H9 (cell line): ENCODE results near the gene SPEF2. TPM values are rescaled to one million over a fixed set of nuclear protein-coding genes. Genes with fewer than 3 reads are reported as not detected.

ENCODE experiments used
- DNase-seq: peaks from one replicate; pipeline ENCODE4 v3.0.0-alpha.2; 2017
- H2AFZ ChIP-seq: one replicate; pipeline ENCODE4 v1.6.1; 2013; ENCODE audit warnings: mild to moderate bottlenecking, low read length, control low read depth, moderate library complexity
- H2AK5ac ChIP-seq: 2 replicates; pipeline ENCODE4 v1.6.1; 2013; ENCODE audit warnings: low read length, control low read depth, mixed read lengths; ENCODE audit not compliant: insufficient read length
- H2BK120ac ChIP-seq: one replicate; pipeline ENCODE4 v1.6.1; 2013; ENCODE audit warnings: low read depth, mild to moderate bottlenecking, low read length, control low read depth, inconsistent platforms; ENCODE audit not compliant: poor library complexity, severe bottlenecking
- H2BK12ac ChIP-seq: 2 replicates; pipeline ENCODE4 v1.6.1; 2013; ENCODE audit warnings: low read length, control low read depth, mixed read lengths, low read depth; ENCODE audit not compliant: insufficient read length
- H2BK15ac ChIP-seq: 2 replicates; pipeline ENCODE4 v1.6.1; 2013; ENCODE audit warnings: low read depth, low read length, control low read depth
- H2BK20ac ChIP-seq: one replicate; pipeline ENCODE4 v1.6.1; 2013; ENCODE audit warnings: low read depth, mild to moderate bottlenecking, low read length, control low read depth, inconsistent platforms; ENCODE audit not compliant: poor library complexity, severe bottlenecking
- H2BK5ac ChIP-seq: 2 replicates; pipeline ENCODE4 v1.6.1; 2013; ENCODE audit warnings: low read length, control low read depth, mixed read lengths; ENCODE audit not compliant: insufficient read length
- H3K14ac ChIP-seq: 2 replicates; pipeline ENCODE4 v1.6.1; 2013; ENCODE audit warnings: low read length, control low read depth; ENCODE audit not compliant: insufficient read depth
- H3K18ac ChIP-seq: 2 replicates; pipeline ENCODE4 v1.6.1; 2013; ENCODE audit warnings: low read depth, mild to moderate bottlenecking, mixed read lengths, low read length, control low read depth; ENCODE audit not compliant: insufficient read length
- H3K23ac ChIP-seq: 2 replicates; pipeline ENCODE4 v1.6.1; 2013; ENCODE audit warnings: low read length, control low read depth, mixed read lengths, low read depth; ENCODE audit not compliant: insufficient read length
- H3K23me2 ChIP-seq: 2 replicates; pipeline ENCODE4 v1.6.1; 2013; ENCODE audit warnings: low read depth, mild to moderate bottlenecking, mixed read lengths, low read length, control low read depth; ENCODE audit not compliant: insufficient read length, poor library complexity, severe bottlenecking
- H3K27ac ChIP-seq: 2 replicates; pipeline ENCODE4 v1.5.1; 2013; ENCODE audit warnings: low read length, control low read depth, mixed read lengths, low read depth; ENCODE audit not compliant: insufficient read length
- H3K27me3 ChIP-seq: 2 replicates; pipeline ENCODE4 v1.6.1; 2013; ENCODE audit warnings: low read length, control low read depth, inconsistent platforms; ENCODE audit not compliant: insufficient read depth
- H3K4ac ChIP-seq: 2 replicates; pipeline ENCODE4 v1.6.1; 2013; ENCODE audit warnings: low read depth, mild to moderate bottlenecking, control low read depth, inconsistent platforms, low read length, moderate library complexity
- H3K4me1 ChIP-seq: 2 replicates; pipeline ENCODE4 v1.6.1; 2013; ENCODE audit warnings: low read length, control low read depth, inconsistent platforms; ENCODE audit not compliant: insufficient read depth
- H3K4me2 ChIP-seq: 2 replicates; pipeline ENCODE4 v1.6.1; 2013; ENCODE audit warnings: low read length, control low read depth, mixed read lengths; ENCODE audit not compliant: insufficient read length, insufficient read depth
- H3K56ac ChIP-seq: 2 replicates; pipeline ENCODE4 v1.6.1; 2013; ENCODE audit warnings: low read depth, mild to moderate bottlenecking, mixed read lengths, low read length, control low read depth; ENCODE audit not compliant: insufficient read length
- H3K79me1 ChIP-seq: 2 replicates; pipeline ENCODE4 v1.6.1; 2013; ENCODE audit warnings: low read depth, mild to moderate bottlenecking, moderate library complexity, low read length, control low read depth, inconsistent platforms; ENCODE audit not compliant: insufficient read depth, poor library complexity, severe bottlenecking
- H3K79me2 ChIP-seq: 2 replicates; pipeline ENCODE4 v1.6.1; 2013; ENCODE audit warnings: low read length, control low read depth, inconsistent platforms; ENCODE audit not compliant: insufficient read depth
- H3K9ac ChIP-seq: 2 replicates; pipeline ENCODE4 v1.6.1; 2013; ENCODE audit warnings: low read length, control low read depth, mixed read lengths; ENCODE audit not compliant: insufficient read length; ENCODE audit errors: extremely low read depth
- H3K9me3 ChIP-seq: one replicate; pipeline ENCODE4 v1.6.1; 2013; ENCODE audit warnings: low read depth, low read length, inconsistent platforms; ENCODE audit not compliant: control insufficient read depth
- H3T11ph ChIP-seq: one replicate; pipeline ENCODE4 v1.6.1; 2013; ENCODE audit warnings: mild to moderate bottlenecking, low read length, control low read depth, inconsistent platforms
- H4K20me1 ChIP-seq: one replicate; pipeline ENCODE4 v1.6.1; 2013; ENCODE audit not compliant: control insufficient read depth, insufficient read length, insufficient read depth
- H4K5ac ChIP-seq: 2 replicates; pipeline ENCODE4 v1.6.1; 2013; ENCODE audit warnings: low read depth, mild to moderate bottlenecking, mixed read lengths, low read length, control low read depth; ENCODE audit not compliant: insufficient read length
- H4K8ac ChIP-seq: replicated peaks from 2 replicates; pipeline ENCODE4 v1.6.1; 2013; ENCODE audit warnings: low read length, control low read depth, mixed read lengths, low read depth; ENCODE audit not compliant: insufficient read length
- H4K91ac ChIP-seq: 2 replicates; pipeline ENCODE4 v1.6.1; 2013; ENCODE audit warnings: low read depth, mild to moderate bottlenecking, moderate library complexity, mixed read lengths, low read length, control low read depth; ENCODE audit not compliant: insufficient read length
- H3K27ac Mint-ChIP-seq, 3 experiments: 2 replicates in 2 of 3; 3 replicates in 1 of 3; pipeline ENCODE4 v1.8.0; 2020 to 2021; ENCODE audit warnings: mixed read lengths in 3 of 3, mild to moderate bottlenecking in 1 of 3, moderate library complexity in 1 of 3
- H3K27me3 Mint-ChIP-seq: 2 replicates; pipeline ENCODE4 v1.8.0; 2021; ENCODE audit warnings: low read depth, mild to moderate bottlenecking, moderate library complexity, mixed read lengths
- H3K36me3 Mint-ChIP-seq, 3 experiments: 2 replicates in 2 of 3; 3 replicates in 1 of 3; pipeline ENCODE4 v1.8.0; 2020 to 2021; ENCODE audit warnings: low read depth in 3 of 3, mixed read lengths in 3 of 3; ENCODE audit not compliant: insufficient read depth in 1 of 3
- H3K4me1 Mint-ChIP-seq, 2 experiments: 2 replicates each; pipeline ENCODE4 v1.8.0; 2020; ENCODE audit warnings: mixed read lengths in 2 of 2
- H3K4me3 Mint-ChIP-seq, 2 experiments: 2 replicates in 1 of 2; 3 replicates in 1 of 2; pipeline ENCODE4 v1.8.0; 2020 to 2021; ENCODE audit warnings: mild to moderate bottlenecking in 2 of 2, mixed read lengths in 2 of 2, moderate library complexity in 1 of 2
- H3K9me3 Mint-ChIP-seq, 2 experiments: 2 replicates in 1 of 2; 3 replicates in 1 of 2; pipeline ENCODE4 v1.8.0; 2020; ENCODE audit warnings: mild to moderate bottlenecking in 2 of 2, mixed read lengths in 2 of 2, moderate library complexity in 1 of 2
- CTCF ChIP-seq: fragments of 200-600 bp; sonication (generic); conservative IDR thresholded peaks from 3 replicates; pipeline ENCODE4 v1.8.0; 2021; ENCODE audit warnings: antibody characterized with exemption, mild to moderate bottlenecking
- WGBS: extraction: QIAGEN DNeasy Blood & Tissue Kit; methylation state at CpG from one replicate; pipeline ENCODE4 v1.1.7; 2013; ENCODE audit warnings: missing lambda C conversion rate, low lambda C conversion rate, mixed read lengths; ENCODE audit not compliant: insufficient read length; ENCODE audit errors: extremely low coverage; 5-methylcytosine and 5-hydroxymethylcytosine counted together
- total RNA-seq: library from RNA; stranded (reverse); gene quantifications from 2 replicates; pipeline ENCODE4 v1.2.1, GENCODE V29; 2021

Gene SPEF2
- total RNA-seq, 1 experiment from 2014 or later = 1.0 TPM

- peaks cover 2% of the 10 kb centered on the region; the same call in 1 of the 2 replicates for H3K27me3 Mint-ChIP-seq
- no peak overlapping the region for H3K14ac ChIP-seq
- no peak overlapping the region for H2BK5ac ChIP-seq
- H2AK5ac ChIP-seq = no peak overlapping the region
- H2BK15ac ChIP-seq = no peak overlapping the region
- no peak overlapping the region for H3K9ac ChIP-seq
- no peak overlapping the region for H4K8ac ChIP-seq
- no peak for TF ChIP-seq CTCF
- no peak overlapping the region for H2BK120ac ChIP-seq
- H3K18ac ChIP-seq = no peak overlapping the region
- no peak overlapping the region for H3K4me3 Mint-ChIP-seq
- no peak overlapping the region for H4K91ac ChIP-seq
- H3K4me1 ChIP-seq = no peaks in the 10 kb centered on the region
- H3K27ac ChIP-seq = no peak overlapping the region
- H3K23me2 ChIP-seq = no peaks in the 10 kb centered on the region
- no peak for DNase-seq
- H3K79me1 ChIP-seq = no peaks in the 10 kb centered on the region
- no peak overlapping the region for H4K5ac ChIP-seq
- no peaks in the 10 kb centered on the region for H3K79me2 ChIP-seq
- H3K4me1 Mint-ChIP-seq = no peaks in the 10 kb centered on the region
- H2BK20ac ChIP-seq = no peak overlapping the region
- no peak overlapping the region for H3K4ac ChIP-seq
- no peak overlapping the region for H3K56ac ChIP-seq
- no peaks in the 10 kb centered on the region for H3K27me3 ChIP-seq
- no peaks in the 10 kb centered on the region for H3K9me3 Mint-ChIP-seq
- no peak overlapping the region for H3K4me2 ChIP-seq
- H4K20me1 ChIP-seq = no peaks in the 10 kb centered on the region
- H3K23ac ChIP-seq = no peak overlapping the region
- H2AFZ ChIP-seq = no peak overlapping the region
- WGBS = no CpG with 5 or more reads among the region's 2 CpGs
- H3K27ac Mint-ChIP-seq = no peak overlapping the region
- no peaks in the 10 kb centered on the region for H3K9me3 ChIP-seq
- no peak overlapping the region for H3T11ph ChIP-seq
- no peak overlapping the region for H2BK12ac ChIP-seq
- no peaks in the 10 kb centered on the region for H3K36me3 Mint-ChIP-seq
Observed at GRCh38 chr5:35687961-35688360, 70.3 kb downstream of the SPEF2 start.
